Chondrocyte (in vitro differentiated cells): ENCODE data around the gene LRRC72. TPM values are rescaled to one million over a fixed set of nuclear protein-coding genes. Genes with fewer than 3 reads are reported as not detected.
A peak's percentile ranks its signal among the peaks of the same experiment; 100 is the strongest.

ENCODE experiments used
- DNase-seq: peaks from one replicate; pipeline ENCODE4 v3.0.0; 2021; ENCODE audit warnings: mixed read lengths, low spot score
- H3K27ac Mint-ChIP-seq: one replicate; pipeline ENCODE4 v1.8.0; 2021; ENCODE audit warnings: mild to moderate bottlenecking, moderate library complexity, mixed read lengths; ENCODE audit not compliant: unreplicated experiment
- H3K27me3 Mint-ChIP-seq: 2 replicates; pipeline ENCODE4 v1.8.0; 2021; ENCODE audit warnings: low read depth, mixed read lengths
- H3K36me3 Mint-ChIP-seq: 2 replicates; pipeline ENCODE4 v1.8.0; 2021; ENCODE audit warnings: low read depth, mixed read lengths
- H3K4me1 Mint-ChIP-seq: 2 replicates; pipeline ENCODE4 v1.8.0; 2021; ENCODE audit warnings: low read depth, mild to moderate bottlenecking, mixed read lengths
- H3K4me3 Mint-ChIP-seq: one replicate; pipeline ENCODE4 v1.8.0; 2021; ENCODE audit warnings: mild to moderate bottlenecking, moderate library complexity, mixed read lengths; ENCODE audit not compliant: unreplicated experiment
- H3K9me3 Mint-ChIP-seq: 2 replicates; pipeline ENCODE4 v1.8.0; 2021; ENCODE audit warnings: low read depth, mixed read lengths
- total RNA-seq: library from RNA; stranded (reverse); gene quantifications from 3 replicates; pipeline ENCODE4 v1.2.1, GENCODE V29; 2021
- TF ChIP-seq, protein P1 (sequence below): fragments of 200-600 bp; sonication (generic); IDR thresholded peaks from 2 replicates; pipeline ENCODE4 v1.5.0; 2021; ENCODE audit warnings: antibody characterized with exemption, mild to moderate bottlenecking, moderate library complexity

The LRRC72 gene
- total RNA-seq, 1 donor from 2014 or later = not detected

GRCh38 chr7:16492513-16493062, 34.0 kb upstream of the LRRC72 start:
- Mint-ChIP-seq H3K27me3 (no peaks in the 10 kb centered on the region), H3K4me1 (peaks cover 7% of the 10 kb centered on the region), H3K36me3 (no peaks in the 10 kb centered on the region), H3K9me3 (no peaks in the 10 kb centered on the region), H3K4me3 (no peak overlapping the region), H3K27ac (peak overlapping the region; percentile 38)
- TF ChIP-seq, protein P1, sequence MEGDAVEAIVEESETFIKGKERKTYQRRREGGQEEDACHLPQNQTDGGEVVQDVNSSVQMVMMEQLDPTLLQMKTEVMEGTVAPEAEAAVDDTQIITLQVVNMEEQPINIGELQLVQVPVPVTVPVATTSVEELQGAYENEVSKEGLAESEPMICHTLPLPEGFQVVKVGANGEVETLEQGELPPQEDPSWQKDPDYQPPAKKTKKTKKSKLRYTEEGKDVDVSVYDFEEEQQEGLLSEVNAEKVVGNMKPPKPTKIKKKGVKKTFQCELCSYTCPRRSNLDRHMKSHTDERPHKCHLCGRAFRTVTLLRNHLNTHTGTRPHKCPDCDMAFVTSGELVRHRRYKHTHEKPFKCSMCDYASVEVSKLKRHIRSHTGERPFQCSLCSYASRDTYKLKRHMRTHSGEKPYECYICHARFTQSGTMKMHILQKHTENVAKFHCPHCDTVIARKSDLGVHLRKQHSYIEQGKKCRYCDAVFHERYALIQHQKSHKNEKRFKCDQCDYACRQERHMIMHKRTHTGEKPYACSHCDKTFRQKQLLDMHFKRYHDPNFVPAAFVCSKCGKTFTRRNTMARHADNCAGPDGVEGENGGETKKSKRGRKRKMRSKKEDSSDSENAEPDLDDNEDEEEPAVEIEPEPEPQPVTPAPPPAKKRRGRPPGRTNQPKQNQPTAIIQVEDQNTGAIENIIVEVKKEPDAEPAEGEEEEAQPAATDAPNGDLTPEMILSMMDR = no peak
- DNase-seq = no peak

DNA sequence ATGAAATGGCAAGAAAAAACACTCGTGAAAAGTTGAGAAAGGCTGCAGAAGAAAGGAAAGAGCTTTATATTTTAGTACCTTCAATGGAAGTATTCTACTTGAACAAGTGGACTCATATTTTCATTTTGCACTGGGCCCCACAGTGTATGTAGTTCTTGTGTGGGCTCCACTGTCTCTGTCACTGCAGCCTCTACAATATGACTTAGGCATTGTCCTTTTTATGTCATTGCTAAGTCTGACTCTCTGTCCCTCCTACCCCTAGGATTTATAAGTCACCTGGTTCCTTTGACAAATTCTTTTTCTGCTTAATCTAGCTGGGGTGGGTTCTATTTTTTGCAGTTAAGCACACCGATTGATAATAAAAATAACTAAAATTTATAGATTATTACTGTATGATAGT, 33.4 kb upstream of the LRRC72 start:
- Mint-ChIP-seq H3K27me3 (no peaks in the 10 kb centered on the region), H3K4me3 (no peak overlapping the region), H3K4me1 (peaks cover 7% of the 10 kb centered on the region), H3K36me3 (no peaks in the 10 kb centered on the region), H3K9me3 (no peaks in the 10 kb centered on the region), H3K27ac (no peak overlapping the region)
- DNase-seq = no peak
- TF ChIP-seq, protein P1 = no peak

DNA sequence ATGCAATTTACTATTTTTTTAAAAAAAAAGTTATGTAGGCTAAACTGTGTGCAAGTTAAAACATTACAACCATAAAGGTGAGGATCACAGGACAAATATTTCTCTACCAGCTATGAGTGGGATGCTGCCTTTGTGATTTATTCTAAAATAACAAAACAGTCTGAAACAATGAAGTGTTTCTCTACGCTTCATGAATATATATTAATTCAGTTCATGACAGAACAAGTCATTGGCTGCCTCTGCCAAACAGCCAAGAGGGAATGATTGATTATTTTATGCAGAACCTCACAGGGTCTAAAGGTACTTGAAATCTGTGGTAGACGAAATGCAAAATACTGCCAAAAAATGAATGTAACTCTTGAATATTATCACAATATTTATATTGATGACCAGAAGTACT, 32.1 kb upstream of the LRRC72 start:
- H3K27ac Mint-ChIP-seq = no peak overlapping the region
- no peak for DNase-seq

DNA sequence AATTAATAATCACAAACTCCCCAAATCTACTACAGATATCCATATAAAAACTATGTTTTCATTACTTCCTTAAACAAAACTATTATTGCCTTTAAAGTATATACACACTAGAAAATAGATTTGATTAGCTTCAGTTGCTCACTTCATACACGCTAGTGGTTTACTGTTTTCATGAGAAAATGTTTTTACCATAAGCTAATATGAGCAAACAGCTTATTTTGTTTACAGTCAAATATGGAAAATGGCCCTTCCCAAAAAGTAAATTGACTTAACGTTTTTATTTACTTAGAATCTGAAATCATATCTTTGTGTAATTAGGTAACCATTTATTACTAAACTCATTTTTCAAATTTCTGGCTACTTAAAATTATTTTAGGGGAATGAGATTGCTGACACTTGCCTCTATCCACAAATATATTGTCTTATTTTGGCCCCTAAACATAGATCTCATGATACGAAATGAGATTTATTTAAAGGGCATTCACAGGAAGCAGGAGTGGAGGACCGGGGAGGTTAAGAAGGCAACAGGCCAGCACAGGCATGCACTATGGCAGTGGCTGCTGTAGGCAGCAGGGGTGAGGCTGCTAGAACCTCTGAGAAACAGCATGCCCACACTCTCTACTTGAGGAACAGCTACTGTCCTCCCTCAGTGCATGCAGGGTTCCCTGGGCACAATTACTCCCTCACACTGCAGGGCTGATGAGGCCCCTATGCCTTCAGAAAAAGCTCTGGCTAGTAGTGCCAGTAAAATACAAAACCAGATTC, 31.5 kb upstream of the LRRC72 start:
- H3K27ac Mint-ChIP-seq = no peak overlapping the region
- DNase-seq = no peak
- TF ChIP-seq, protein P1 = no peak
- peaks cover 7% of the 10 kb centered on the region for H3K4me1 Mint-ChIP-seq
- H3K27me3 Mint-ChIP-seq = no peaks in the 10 kb centered on the region
- H3K36me3 Mint-ChIP-seq = no peaks in the 10 kb centered on the region
- no peaks in the 10 kb centered on the region for H3K9me3 Mint-ChIP-seq
- H3K4me3 Mint-ChIP-seq = no peak overlapping the region

More for the DNA sequence above, 32.1 kb upstream of the LRRC72 start:
- no peaks in the 10 kb centered on the region for H3K27me3 Mint-ChIP-seq
- H3K36me3 Mint-ChIP-seq = no peaks in the 10 kb centered on the region
- H3K4me3 Mint-ChIP-seq = no peak overlapping the region
- TF ChIP-seq, protein P1 = no peak
- peaks cover 7% of the 10 kb centered on the region for H3K4me1 Mint-ChIP-seq
- H3K9me3 Mint-ChIP-seq = no peaks in the 10 kb centered on the region

DNA sequence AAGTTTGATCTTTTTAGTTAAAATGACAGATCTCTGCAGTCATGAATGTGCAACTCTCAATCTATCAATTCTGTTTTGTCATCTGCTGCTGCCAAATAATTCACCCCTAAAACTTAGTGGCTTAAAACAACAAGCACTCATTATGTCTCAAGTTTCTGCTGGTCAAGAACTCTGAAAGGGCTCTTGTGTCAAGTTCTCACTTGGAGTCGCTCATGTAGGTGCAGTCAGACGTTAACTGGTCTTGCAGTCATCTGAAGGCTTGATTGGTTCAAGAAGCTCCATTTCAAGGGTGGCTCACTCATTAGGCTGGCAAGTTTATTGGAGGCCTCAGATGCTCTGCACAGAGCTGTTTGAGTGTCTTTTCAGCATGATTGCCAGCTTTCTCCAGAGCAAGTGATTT, 28.5 kb upstream of the LRRC72 start:
- Mint-ChIP-seq H3K4me1 (no peaks in the 10 kb centered on the region), H3K4me3 (no peak overlapping the region), H3K9me3 (no peaks in the 10 kb centered on the region), H3K27ac (no peak overlapping the region), H3K36me3 (no peaks in the 10 kb centered on the region), H3K27me3 (no peaks in the 10 kb centered on the region)
- TF ChIP-seq, protein P1 = no peak
- no peak for DNase-seq
